ENCODE data around the gene SEZ6L2. TPM values are rescaled to one million over a fixed set of nuclear protein-coding genes. Genes with fewer than 3 reads are reported as not detected.
"Not testable (repeated sequence)": the region's sequence is repeated elsewhere in the genome, so short reads cannot be mapped to it uniquely, and the experiment has no call there.

The SEZ6L2 gene
- 34.2 TPM for total RNA-seq (ENCODE audit: unreplicated experiment)
- long read RNA-seq, partial matches to known transcripts, result 6 of 9 reads
- long read RNA-seq, other reads (novel, unspliced or antisense), result 3 of 9 reads

DNA sequence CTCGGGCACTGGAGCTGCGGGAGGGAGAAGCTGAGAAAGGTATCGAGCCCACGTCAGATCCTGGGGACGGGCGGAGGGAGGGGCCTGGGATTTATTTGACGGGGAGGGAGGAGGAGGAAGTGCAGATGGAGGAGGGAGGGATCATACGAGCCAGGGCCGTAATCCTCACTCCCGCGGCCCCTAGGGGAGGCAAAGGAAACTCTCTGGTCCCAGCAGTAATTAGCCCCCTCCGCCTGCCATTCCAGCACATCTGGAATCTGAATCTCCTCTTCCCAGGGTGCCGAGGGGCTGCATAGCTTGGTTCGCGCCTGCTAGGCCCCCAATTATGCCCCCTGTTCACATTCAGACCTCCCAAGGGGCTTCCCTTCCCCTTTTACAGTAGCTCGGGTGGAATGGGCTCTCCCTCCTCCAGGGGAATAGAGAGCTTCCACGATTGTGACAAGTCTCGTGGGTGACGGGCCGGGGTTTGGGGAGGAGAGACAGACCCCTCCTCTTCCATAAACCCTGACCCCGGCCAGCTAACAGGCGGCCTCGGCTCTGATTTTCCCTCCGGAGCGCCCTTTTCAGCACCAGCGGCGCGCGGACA is at the start of gene SEZ6L2:
SEZ6L2 (minus strand) TSS at position 35 of the 586 bp plus-strand sequence. CDS start 531 bp downstream, outside the sequence.
- H3K27ac Mint-ChIP-seq (ENCODE audit: unreplicated experiment), result peak within 1 kb of the TSS; percentile 13
- TF ChIP-seq, protein P1, sequence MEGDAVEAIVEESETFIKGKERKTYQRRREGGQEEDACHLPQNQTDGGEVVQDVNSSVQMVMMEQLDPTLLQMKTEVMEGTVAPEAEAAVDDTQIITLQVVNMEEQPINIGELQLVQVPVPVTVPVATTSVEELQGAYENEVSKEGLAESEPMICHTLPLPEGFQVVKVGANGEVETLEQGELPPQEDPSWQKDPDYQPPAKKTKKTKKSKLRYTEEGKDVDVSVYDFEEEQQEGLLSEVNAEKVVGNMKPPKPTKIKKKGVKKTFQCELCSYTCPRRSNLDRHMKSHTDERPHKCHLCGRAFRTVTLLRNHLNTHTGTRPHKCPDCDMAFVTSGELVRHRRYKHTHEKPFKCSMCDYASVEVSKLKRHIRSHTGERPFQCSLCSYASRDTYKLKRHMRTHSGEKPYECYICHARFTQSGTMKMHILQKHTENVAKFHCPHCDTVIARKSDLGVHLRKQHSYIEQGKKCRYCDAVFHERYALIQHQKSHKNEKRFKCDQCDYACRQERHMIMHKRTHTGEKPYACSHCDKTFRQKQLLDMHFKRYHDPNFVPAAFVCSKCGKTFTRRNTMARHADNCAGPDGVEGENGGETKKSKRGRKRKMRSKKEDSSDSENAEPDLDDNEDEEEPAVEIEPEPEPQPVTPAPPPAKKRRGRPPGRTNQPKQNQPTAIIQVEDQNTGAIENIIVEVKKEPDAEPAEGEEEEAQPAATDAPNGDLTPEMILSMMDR (IDR thresholded peaks at IDR 0.05; ENCODE audit: unreplicated experiment), result peak; percentile 6
- peaks cover 13% of the 10 kb centered on the region for H3K4me1 Mint-ChIP-seq (ENCODE audit: unreplicated experiment)
- peaks cover 17% of the 10 kb centered on the region for H3K27me3 Mint-ChIP-seq (ENCODE audit: unreplicated experiment)
- DNase-seq (ENCODE audit: low spot score), result peak; percentile 84
- no peaks in the 10 kb centered on the region for H3K9me3 Mint-ChIP-seq (ENCODE audit: unreplicated experiment)
- H3K36me3 Mint-ChIP-seq (ENCODE audit: low read depth, unreplicated experiment), result peaks cover 8% of the 10 kb centered on the region
- peak within 1 kb of the TSS; percentile 87 for H3K4me3 Mint-ChIP-seq (ENCODE audit: unreplicated experiment)

DNA sequence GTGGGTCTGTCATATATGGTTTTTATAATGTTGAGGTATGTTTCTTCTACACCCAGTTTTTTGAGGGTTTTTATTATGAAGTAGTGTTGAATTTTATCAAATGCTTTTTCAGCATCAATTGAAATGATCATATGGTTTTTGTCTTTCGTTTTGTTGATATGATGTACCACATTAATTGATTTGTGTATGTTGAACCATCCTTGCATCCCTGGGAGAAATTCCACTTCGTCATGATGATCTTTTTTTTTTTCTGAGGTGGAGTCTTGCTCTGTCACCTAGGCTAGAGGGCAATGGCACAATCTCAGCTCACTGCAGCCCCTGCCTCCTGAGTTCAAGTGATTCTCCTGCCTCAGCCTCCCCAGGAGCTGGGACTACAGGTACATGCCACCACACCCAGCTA is 48.5 kb upstream of the SEZ6L2 start:
- DNase-seq (ENCODE audit: low spot score), result no peak
- TF ChIP-seq, protein P1 (IDR thresholded peaks at IDR 0.05; ENCODE audit: unreplicated experiment), result no peak
- peak overlapping the region; percentile 49 for H3K4me3 Mint-ChIP-seq (ENCODE audit: unreplicated experiment)
- no peaks in the 10 kb centered on the region for H3K36me3 Mint-ChIP-seq (ENCODE audit: low read depth, unreplicated experiment)
- no peak overlapping the region for H3K27ac Mint-ChIP-seq (ENCODE audit: unreplicated experiment)
- H3K27me3 Mint-ChIP-seq (ENCODE audit: unreplicated experiment), result peaks cover 2% of the 10 kb centered on the region
- peaks cover 6% of the 10 kb centered on the region for H3K4me1 Mint-ChIP-seq (ENCODE audit: unreplicated experiment)
- no peaks in the 10 kb centered on the region for H3K9me3 Mint-ChIP-seq (ENCODE audit: unreplicated experiment)

DNA sequence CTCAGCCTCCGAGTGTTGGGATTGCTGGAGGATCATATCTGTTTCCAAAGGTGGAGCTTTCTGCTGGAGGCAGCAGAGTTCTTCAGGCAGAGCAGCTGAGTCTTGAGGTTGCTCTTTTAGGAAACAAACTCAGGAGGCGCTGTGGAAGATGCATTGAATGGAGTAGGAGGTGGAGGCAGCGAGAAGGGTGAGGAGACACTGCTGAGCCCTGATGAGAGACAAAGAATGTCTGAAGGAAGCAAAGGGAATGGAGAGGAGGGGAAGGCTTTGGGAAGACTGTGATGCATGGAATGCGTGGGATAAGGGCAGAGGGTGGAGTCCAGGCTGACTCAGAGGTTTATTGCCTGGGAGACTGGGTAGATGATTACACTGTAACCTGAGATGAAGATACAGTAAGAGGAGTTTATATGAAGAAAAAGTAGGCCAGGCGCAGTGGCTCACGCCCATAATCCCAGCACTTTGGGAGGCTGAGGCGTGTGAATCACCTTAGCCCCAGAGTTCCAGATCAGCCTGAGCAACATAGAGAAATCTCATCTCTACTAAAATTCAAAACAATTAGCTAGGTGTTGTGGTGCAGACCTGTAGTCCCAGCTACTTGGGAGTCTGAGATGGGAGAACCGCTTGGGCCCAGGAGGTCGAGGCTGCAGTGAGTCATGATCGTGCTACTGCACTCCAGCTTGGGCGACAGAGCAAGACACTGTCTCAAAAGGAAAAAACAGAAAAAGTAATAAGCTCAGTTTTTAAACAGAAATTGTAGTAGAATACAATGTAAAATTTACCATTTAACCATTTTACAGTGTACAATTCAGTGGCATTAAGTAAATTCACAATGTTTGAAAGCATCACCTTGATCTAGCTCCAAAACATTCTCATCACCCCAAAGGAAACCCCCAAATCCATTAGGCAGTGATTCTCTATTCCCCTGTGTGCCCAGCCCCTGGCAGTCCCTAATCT is 44.8 kb upstream of the SEZ6L2 start:
- H3K27ac Mint-ChIP-seq (ENCODE audit: unreplicated experiment), result peak overlapping the region; percentile 94
- no peaks in the 10 kb centered on the region for H3K9me3 Mint-ChIP-seq (ENCODE audit: unreplicated experiment)
- peaks cover 9% of the 10 kb centered on the region for H3K4me1 Mint-ChIP-seq (ENCODE audit: unreplicated experiment)
- H3K36me3 Mint-ChIP-seq (ENCODE audit: low read depth, unreplicated experiment), result no peaks in the 10 kb centered on the region
- H3K27me3 Mint-ChIP-seq (ENCODE audit: unreplicated experiment), result peaks cover 10% of the 10 kb centered on the region
- H3K4me3 Mint-ChIP-seq (ENCODE audit: unreplicated experiment), result peak overlapping the region; percentile 23
- no peak for DNase-seq (ENCODE audit: low spot score)
- TF ChIP-seq, protein P1 (IDR thresholded peaks at IDR 0.05; ENCODE audit: unreplicated experiment), result no peak

DNA sequence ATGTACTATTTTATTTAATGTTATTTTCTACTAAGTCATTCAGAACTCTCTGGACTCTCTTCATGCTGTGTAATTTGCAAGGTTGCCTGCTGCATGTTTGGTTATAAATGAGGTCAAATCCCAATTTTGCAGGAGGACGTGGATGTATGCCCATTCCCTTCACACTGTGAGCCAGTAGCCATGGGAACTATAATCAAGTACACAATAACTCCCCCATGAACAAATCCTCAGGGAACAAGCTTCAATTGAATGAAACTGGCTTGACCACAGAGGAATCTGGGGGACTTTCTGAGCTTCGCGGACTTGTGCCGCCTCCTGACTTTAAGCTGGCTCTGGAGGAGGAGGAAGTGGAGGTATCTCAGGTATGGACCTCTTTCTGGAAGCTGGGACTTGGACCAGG is 41.3 kb upstream of the SEZ6L2 start:
- Mint-ChIP-seq H3K9me3 (ENCODE audit: unreplicated experiment) (no peaks in the 10 kb centered on the region), H3K27me3 (ENCODE audit: unreplicated experiment) (peaks cover 8% of the 10 kb centered on the region), H3K4me3 (ENCODE audit: unreplicated experiment) (no peak overlapping the region), H3K4me1 (ENCODE audit: unreplicated experiment) (peaks cover 9% of the 10 kb centered on the region), H3K36me3 (ENCODE audit: low read depth, unreplicated experiment) (no peaks in the 10 kb centered on the region), H3K27ac (ENCODE audit: unreplicated experiment) (no peak overlapping the region)
- TF ChIP-seq, protein P1 (IDR thresholded peaks at IDR 0.05; ENCODE audit: unreplicated experiment), result no peak
- DNase-seq (ENCODE audit: low spot score), result no peak

DNA sequence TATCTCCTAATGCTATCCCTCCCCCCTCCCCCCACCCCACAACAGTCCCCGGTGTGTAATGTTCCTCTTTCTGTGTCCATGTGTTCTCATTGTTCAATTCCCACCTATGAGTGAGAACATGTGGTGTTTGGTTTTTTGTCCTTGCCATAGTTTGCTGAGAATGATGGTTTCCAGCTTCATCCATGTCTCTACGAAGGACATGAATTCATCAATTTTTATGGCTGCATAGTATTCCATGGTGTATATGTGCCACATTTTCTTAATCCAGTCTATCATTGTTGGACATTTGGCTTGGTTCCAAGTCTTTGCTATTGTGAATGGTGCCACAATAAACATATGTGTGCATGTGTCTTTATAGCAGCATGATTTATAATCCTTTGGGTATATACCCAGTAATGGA is 32.4 kb upstream of the SEZ6L2 start:
- not testable (repeated sequence) for H3K9me3 Mint-ChIP-seq (ENCODE audit: unreplicated experiment); H3K36me3 Mint-ChIP-seq (ENCODE audit: low read depth, unreplicated experiment); H3K4me3 Mint-ChIP-seq (ENCODE audit: unreplicated experiment); H3K4me1 Mint-ChIP-seq (ENCODE audit: unreplicated experiment); DNase-seq (ENCODE audit: low spot score); H3K27ac Mint-ChIP-seq (ENCODE audit: unreplicated experiment); H3K27me3 Mint-ChIP-seq (ENCODE audit: unreplicated experiment)

Data from endothelial cell (in vitro differentiated cells).